Measurements from ENCODE around the gene FOXN3.

FOXN3 gene

DNA sequence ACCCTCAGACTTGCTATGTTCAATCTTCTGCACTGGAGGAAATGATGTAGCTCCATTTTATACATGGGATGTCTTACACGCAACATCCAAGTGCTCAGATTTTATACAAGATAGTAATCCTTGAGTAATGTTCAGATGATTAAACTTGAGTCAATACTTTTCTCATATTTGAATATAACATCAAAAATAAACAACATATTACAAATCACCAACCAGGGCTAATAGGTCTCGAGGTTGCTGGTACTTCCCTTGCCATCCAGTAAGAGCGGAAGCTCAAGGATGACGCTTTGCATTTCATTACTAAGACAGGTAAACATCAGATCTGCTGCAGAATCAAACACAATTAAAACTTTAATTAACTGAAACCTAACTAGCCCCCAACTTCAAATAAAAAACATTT, 97.3 kb downstream of the FOXN3 start:
- no peak overlapping the region for H3K27ac ChIP-seq
- no peak for TF ChIP-seq ZFX (IDR thresholded peaks at IDR 0.05; ENCODE audit: borderline replicate concordance)

DNA sequence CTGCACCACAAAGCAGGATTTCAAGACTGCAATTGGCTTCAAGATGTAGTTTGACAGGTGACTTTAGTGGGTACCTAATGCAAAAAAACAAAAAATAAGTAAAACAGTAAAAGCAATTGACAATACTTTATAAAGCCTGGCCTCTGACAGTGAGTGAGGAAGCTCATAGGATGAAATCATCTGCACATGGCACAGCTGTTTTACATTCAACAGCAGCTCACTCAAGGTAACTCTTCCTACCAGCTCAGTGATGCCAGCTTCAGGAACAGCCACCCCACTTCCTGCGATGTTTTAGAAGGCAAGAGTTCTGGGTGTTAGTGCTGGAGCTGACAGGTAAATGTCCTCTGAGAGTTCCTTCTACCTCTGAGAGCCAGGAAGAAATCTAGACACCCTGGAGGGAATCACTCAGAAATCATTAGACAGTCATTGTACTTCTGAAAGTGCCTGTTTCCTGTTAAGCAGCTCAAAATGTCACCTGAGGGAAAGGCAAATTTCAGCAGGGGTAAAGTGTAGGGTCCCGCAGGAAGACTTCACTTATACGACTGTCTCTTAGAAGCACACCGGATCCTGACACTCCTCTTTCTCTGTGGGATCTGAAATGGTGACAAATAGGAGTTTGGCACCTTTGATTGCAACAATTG, 99.9 kb downstream of the FOXN3 start:
- no peak overlapping the region for H3K27ac ChIP-seq
- TF ChIP-seq, protein P1, sequence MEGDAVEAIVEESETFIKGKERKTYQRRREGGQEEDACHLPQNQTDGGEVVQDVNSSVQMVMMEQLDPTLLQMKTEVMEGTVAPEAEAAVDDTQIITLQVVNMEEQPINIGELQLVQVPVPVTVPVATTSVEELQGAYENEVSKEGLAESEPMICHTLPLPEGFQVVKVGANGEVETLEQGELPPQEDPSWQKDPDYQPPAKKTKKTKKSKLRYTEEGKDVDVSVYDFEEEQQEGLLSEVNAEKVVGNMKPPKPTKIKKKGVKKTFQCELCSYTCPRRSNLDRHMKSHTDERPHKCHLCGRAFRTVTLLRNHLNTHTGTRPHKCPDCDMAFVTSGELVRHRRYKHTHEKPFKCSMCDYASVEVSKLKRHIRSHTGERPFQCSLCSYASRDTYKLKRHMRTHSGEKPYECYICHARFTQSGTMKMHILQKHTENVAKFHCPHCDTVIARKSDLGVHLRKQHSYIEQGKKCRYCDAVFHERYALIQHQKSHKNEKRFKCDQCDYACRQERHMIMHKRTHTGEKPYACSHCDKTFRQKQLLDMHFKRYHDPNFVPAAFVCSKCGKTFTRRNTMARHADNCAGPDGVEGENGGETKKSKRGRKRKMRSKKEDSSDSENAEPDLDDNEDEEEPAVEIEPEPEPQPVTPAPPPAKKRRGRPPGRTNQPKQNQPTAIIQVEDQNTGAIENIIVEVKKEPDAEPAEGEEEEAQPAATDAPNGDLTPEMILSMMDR (IDR thresholded peaks at IDR 0.05), result no peak
- TF ChIP-seq ZFX (IDR thresholded peaks at IDR 0.05; ENCODE audit: borderline replicate concordance), result no peak

DNA sequence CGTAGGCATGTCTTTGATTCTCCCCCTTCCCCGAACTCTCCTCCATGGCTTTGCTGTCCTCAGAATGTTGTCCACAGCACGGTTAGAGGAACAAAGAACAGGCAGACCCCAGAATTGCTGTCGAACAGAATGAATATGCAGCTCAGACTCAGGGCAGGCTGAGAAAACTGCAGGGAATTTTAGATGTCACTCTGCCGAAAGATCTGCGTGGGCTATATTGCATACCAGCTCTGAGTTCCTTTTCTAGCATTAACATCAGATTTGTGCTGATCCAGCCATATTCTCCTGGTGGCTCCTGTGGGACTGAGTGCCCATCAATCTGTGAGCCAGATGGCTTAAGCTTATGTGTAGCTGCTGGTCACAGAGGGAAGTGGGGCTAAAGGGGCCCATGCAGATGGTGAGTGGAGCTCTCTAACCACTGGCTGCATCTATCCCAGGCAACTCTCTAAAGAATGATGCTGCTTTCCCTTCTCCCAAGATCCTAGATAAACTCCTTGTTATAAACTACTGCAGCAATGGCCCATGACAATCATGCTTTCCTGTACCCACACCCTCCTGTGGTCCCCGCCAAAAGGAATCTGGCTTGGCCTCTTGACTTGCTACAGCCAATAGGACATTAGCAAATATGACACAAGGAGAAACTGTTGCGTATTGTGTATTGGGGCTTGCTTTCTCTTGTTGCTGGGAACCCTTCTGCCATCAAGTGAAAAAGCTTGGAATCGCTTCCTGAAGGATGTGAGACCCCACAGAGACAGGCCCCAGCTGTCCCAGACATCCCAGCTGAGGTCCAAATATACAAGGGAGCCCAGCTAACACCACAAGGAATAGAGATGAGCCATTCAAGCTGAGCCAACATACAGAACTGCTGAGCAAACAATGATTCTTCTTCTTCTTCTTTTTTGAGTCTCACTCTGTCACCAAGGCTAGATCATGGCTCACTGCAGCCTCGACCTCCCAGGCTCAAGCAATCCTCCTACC, 101.3 kb downstream of the FOXN3 start:
- H3K27ac ChIP-seq, result no peak overlapping the region
- no peak for TF ChIP-seq ZFX (IDR thresholded peaks at IDR 0.05; ENCODE audit: borderline replicate concordance)
- TF ChIP-seq, protein P1 (IDR thresholded peaks at IDR 0.05), result no peak

DNA sequence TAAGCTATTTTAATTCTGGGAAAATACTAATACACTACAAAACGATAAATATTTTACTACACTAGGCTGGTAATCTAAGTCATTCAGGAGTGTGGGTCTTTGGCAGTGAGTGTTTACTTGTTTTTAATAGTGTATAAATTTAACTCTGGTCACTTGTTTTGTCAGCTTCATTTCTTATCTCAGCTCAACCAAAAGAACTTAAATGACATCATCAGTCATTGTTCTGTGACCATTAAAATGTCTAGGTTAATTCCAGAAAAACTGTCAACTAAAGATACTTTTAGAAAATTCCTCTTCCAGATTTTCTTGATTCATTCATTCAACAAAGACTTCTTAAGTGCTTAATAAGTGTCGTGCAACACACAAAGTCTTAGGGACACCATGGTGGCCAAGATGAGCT, 102.8 kb downstream of the FOXN3 start:
- TF ChIP-seq, protein P1 (IDR thresholded peaks at IDR 0.05), result no peak
- TF ChIP-seq ZFX (IDR thresholded peaks at IDR 0.05; ENCODE audit: borderline replicate concordance), result no peak
- no peak overlapping the region for H3K27ac ChIP-seq

DNA sequence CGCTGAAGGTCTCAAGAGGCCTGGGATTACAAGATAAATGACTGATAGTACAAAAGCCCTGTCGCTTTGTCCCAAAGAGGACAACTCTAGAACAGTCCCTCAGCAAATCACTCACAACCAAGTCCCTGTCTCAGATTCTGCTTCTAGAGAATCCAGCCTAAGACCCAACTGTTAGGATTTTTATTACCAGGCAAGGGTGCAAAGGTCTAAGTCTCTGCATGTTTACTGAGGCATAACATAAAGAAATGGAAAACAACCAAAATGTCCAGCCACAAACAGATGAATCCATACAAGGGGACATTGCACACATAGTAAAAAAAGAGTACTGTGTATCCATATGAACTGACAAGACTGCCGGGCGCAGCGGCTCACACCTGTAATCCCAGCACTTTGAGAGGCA, 104.1 kb downstream of the FOXN3 start:
- H3K27ac ChIP-seq, result 0 out of 2 replicates have a peak overlapping the region, but pooled peaks have one; percentile 17
- no peak for TF ChIP-seq ZFX (IDR thresholded peaks at IDR 0.05; ENCODE audit: borderline replicate concordance)
- TF ChIP-seq, protein P1 (IDR thresholded peaks at IDR 0.05), result no peak

DNA sequence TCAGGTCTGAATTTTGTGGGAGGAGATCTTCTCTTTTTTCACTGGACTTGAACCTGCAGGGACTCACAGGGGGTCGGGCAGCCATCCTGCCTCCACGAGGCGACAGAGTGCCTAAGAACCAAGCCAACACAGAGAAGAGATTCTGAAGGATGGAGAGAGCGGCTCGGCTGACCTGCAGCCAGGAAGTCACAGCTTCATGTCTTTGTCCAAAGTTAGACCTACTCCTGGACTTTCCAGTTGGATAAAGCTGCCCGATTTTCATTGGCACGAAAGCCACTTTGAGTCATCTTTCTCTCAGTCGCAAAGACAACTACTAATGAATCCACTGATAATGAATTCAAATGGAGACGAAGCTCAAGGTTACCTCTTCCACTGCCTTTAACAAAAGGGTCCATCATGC, 106.8 kb downstream of the FOXN3 start:
- no peak for TF ChIP-seq ZFX (IDR thresholded peaks at IDR 0.05; ENCODE audit: borderline replicate concordance)
- TF ChIP-seq, protein P1 (IDR thresholded peaks at IDR 0.05), result no peak
- no peak overlapping the region for H3K27ac ChIP-seq

DNA sequence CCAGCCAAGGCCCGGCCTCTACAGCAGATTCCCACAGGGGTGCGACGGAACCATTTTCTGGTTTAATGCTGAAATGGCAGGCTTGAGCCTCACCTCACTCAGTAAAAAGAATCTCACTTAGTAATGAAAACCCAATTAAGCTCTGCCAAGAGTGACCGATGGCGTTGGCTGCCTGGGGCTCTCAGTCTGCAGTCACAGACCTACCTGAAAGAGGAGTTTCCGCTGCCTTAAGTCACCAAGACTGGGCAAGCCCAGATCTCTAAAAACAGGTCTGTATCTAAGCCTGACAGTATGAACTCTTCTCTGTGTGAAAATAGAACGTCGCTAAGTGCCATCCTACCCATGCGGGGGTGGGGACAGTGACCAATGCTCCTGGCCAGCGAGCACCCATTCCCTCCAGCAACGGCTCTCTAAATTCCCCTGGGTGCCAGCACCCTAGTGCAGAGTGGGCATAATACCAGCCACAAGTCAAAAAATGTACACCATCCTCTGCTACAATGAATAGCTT, 107.3 kb downstream of the FOXN3 start:
- no peak for TF ChIP-seq ZFX (IDR thresholded peaks at IDR 0.05; ENCODE audit: borderline replicate concordance)
- TF ChIP-seq, protein P1 (IDR thresholded peaks at IDR 0.05), result no peak
- no peak overlapping the region for H3K27ac ChIP-seq

Measured in 22Rv1 (cell line).